ENCODE measurements around the gene LMOD2.

- TF ChIP-seq EZH2 (IDR thresholded peaks at IDR 0.05; ENCODE audit: borderline replicate concordance, low read length) (no peak), CTCF (IDR thresholded peaks at IDR 0.05; ENCODE audit: low read length) (no peak)
Measured at GRCh38 chr7:123677061-123677715, 21.5 kb downstream of the LMOD2 start.

Measured in OCI-LY1 (cell line).